Measurements from ENCODE around the gene TNFRSF1B. TPM values are rescaled to one million over a fixed set of nuclear protein-coding genes. Genes with fewer than 3 reads are reported as not detected.

Gene TNFRSF1B
- 0.31 to 1.4 TPM (median 0.54 TPM) in 5 replicates for total RNA-seq (2022; extraction: Qiagen RNA extraction; ENCODE audit: low read depth)

DNA sequence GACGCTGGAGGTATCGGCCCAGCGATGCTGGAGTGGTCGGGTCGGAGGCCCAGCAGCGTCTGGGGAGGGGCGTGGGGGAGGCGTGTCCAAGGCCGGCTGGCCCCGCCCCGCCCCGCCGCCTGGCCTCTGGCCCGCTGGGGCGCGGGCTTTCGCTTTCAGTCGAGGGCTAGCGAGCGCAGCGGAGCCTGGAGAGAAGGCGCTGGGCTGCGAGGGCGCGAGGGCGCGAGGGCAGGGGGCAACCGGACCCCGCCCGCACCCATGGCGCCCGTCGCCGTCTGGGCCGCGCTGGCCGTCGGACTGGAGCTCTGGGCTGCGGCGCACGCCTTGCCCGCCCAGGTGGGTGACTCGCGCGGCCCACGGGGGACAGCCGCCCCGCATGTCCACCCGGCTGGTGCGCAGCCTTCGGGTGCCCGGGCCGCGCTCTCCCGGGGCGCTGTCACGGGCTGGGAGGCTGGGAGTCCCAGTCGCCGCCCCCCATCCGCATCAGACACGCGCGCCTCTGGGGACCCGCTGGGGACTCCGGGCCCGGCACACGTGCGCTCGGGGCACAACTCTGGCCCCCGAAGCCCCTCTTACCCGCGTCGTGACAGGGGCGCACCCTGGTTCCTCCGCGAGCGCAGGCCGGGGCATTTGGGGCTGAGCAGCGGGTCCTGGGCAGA, at the start of gene TNFRSF1B:
TSS of gene TNFRSF1B (plus strand) at position 158 of the 659 bp plus-strand sequence. CDS start at position 259, 101 bp downstream.

DNA sequence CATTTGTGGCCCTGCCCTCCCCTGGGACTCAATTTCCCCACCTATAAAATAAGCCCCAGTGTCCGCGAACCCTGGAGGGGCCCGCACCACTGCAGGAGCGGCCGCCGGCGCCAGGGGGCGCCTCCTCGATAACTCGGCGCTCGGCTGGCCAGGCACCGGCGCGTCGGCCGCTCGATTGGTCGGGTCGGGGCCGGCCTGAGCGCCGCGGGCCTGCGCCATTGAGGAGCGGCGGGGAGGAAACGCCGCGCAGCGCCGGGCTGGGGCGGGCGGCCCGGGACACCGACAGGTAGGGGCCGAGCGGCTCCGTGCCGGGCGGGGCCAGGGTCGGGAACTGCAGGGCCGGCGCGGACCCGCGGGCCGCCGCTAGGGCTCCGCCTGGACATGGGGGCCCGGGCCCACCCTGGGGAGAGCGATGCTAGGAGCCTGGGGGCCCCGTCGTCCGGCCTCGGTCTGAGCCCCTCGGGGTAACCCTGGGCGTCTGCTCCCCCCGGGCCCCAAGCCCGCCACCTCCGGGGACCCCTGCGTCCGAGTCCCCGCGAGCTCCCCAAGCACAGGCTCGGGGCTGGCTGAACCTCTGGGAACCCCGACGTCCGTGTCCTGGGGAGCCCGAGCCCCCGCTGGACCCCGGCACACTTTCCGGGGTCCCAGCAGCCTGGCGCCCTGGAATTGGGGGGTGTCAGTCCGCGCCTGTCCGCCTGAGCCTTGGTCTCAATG, 63.2 kb downstream of the TNFRSF1B start, which contains the start of gene VPS13D:
TSS of gene VPS13D (plus strand) at position 196 of the 714 bp plus-strand sequence. CDS start 4,237 bp downstream, outside the sequence.

Other genes with a start within 250 kb of the TNFRSF1B start
- gene KIAA2013, start 240.6 kb upstream of the TNFRSF1B start, total RNA-seq (2022; extraction: Qiagen RNA extraction; ENCODE audit: low read depth): 24.5 to 50.7 TPM (median 48.7 TPM) in 5 replicates
- gene PLOD1, start 232.3 kb upstream of the TNFRSF1B start, total RNA-seq (2022; extraction: Qiagen RNA extraction; ENCODE audit: low read depth): 60.5 to 88.3 TPM (median 85.2 TPM) in 5 replicates
- 30.8 to 37.4 TPM (median 34.7 TPM) in 5 replicates for gene MFN2, start 186.5 kb upstream of the TNFRSF1B start, total RNA-seq (2022; extraction: Qiagen RNA extraction; ENCODE audit: low read depth)
- gene MIIP, start 147.5 kb upstream of the TNFRSF1B start, total RNA-seq (2022; extraction: Qiagen RNA extraction; ENCODE audit: low read depth): 7.2 to 17.8 TPM (median 12.8 TPM) in 5 replicates
- 0.11 to 0.31 TPM (median 0.11 TPM) in 4 of 5 replicates, not detected in the other for gene TNFRSF8, start 103.7 kb upstream of the TNFRSF1B start, total RNA-seq (2022; extraction: Qiagen RNA extraction; ENCODE audit: low read depth)
- 6.2 to 10.2 TPM (median 6.6 TPM) in 5 replicates for gene VPS13D, start 63.0 kb downstream of the TNFRSF1B start, total RNA-seq (2022; extraction: Qiagen RNA extraction; ENCODE audit: low read depth)

All from A549 treated with ZK216348 at 1 μM for 4 hours (cell line).